HG02588 (cell line): ENCODE results near the gene GYPC.

Source experiments
- ATAC-seq: cut with Tn5 transposase; IDR thresholded peaks from one replicate; pipeline ENCODE4 v1.9.1; 2021; ENCODE audit warnings: mild to moderate bottlenecking, moderate library complexity; ENCODE audit not compliant: unreplicated experiment

GYPC gene

GRCh38 chr2:126723281-126723815 lies 67.4 kb downstream of the GYPC start:
- ATAC-seq, result no peak

GRCh38 chr2:126725580-126725979 lies 69.6 kb downstream of the GYPC start:
- ATAC-seq, result no peak

- ATAC-seq, result no peak
Observed at GRCh38 chr2:126729896-126730295, 73.9 kb downstream of the GYPC start.

GRCh38 chr2:126730655-126731054 lies 74.7 kb downstream of the GYPC start:
- ATAC-seq, result no peak

- ATAC-seq, result no peak
Observed at GRCh38 chr2:126731353-126731752, 75.4 kb downstream of the GYPC start.

GRCh38 chr2:126732682-126733245 lies 76.8 kb downstream of the GYPC start:
- ATAC-seq, result no peak

- no peak for ATAC-seq
Observed at GRCh38 chr2:126733795-126734194, 77.8 kb downstream of the GYPC start.

GRCh38 chr2:126736133-126736874 lies 80.3 kb downstream of the GYPC start:
- ATAC-seq, result no peak

GRCh38 chr2:126739141-126739540 lies 83.2 kb downstream of the GYPC start:
- ATAC-seq, result no peak

- ATAC-seq, result no peak
Observed at GRCh38 chr2:126744640-126745039, 88.7 kb downstream of the GYPC start.
